OCI-LY1 (cell line): ENCODE measurements around the gene APPBP2.

Experiments used
- CTCF ChIP-seq: fragments of 200-600 bp; sonication (generic), shearing (Covaris generic); IDR thresholded peaks from 2 replicates; pipeline ENCODE4 v1.5.1; 2017; ENCODE audit warnings: mild to moderate bottlenecking, antibody characterized with exemption, low read length, moderate library complexity, mixed read lengths
- EZH2 ChIP-seq: fragments of 200-600 bp; sonication (generic), shearing (Covaris generic); IDR thresholded peaks from 2 replicates; pipeline ENCODE4 v1.8.0; 2017; ENCODE audit warnings: borderline replicate concordance, mixed run types, mild to moderate bottlenecking, antibody characterized with exemption, low read length, moderate library complexity, mixed read lengths

DNA sequence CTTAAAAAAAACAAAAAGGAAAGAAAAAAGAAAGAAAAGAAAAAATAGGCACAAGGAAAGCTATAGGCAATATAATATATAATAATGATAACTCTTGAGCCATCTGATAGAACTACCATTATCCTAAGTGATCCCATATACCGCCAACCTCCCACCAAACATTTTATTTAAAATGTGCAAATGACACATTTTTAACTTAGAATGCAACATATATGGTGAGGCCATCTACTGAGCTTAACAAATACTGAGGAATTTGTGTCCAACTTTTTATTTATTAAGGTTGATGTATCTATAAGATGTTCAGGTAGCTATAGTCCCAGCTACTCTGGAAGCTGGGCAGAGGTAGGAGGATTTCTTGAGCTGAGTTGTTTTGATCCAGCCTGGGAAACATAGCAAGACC lies 14.4 kb upstream of the APPBP2 start:
- TF ChIP-seq CTCF: no peak
- no peak for TF ChIP-seq EZH2
